SU-DHL-6 (cell line): ENCODE measurements around the gene BMP6.

Experiments
- H2AFZ ChIP-seq: fragments of 200-600 bp; sonication (generic); 2 replicates; pipeline ENCODE4 v1.6.1; 2014; ENCODE audit warnings: low read depth, mild to moderate bottlenecking, moderate library complexity, mixed read lengths, antibody characterized with exemption, low read length; ENCODE audit not compliant: severe bottlenecking
- H3F3A ChIP-seq: fragments of 200-600 bp; shearing (Covaris generic); 2 replicates; pipeline ENCODE4 v1.6.0; 2016; ENCODE audit warnings: antibody characterized with exemption, mild to moderate bottlenecking; ENCODE audit not compliant: insufficient read depth
- H3K27ac ChIP-seq: fragments of 200-600 bp; sonication (generic); 2 replicates; pipeline ENCODE4 v1.5.1; 2016; ENCODE audit warnings: low read depth, mild to moderate bottlenecking, low read length, moderate library complexity, mixed read lengths
- H3K27me3 ChIP-seq: fragments of 200-600 bp; sonication (generic), shearing (Covaris generic); 2 replicates; pipeline ENCODE4 v1.6.0; 2014; ENCODE audit warnings: mild to moderate bottlenecking, low read length
- H3K36me3 ChIP-seq: fragments of 200-600 bp; sonication (generic); 2 replicates; pipeline ENCODE4 v1.6.1; 2014; ENCODE audit warnings: mild to moderate bottlenecking, low read length, mixed read lengths
- H3K4me2 ChIP-seq: fragments of 300-600, 200-600 bp; shearing (Covaris generic), sonication (generic); 2 replicates; pipeline ENCODE4 v1.6.0; 2014; ENCODE audit warnings: low read length, low read depth, mild to moderate bottlenecking; ENCODE audit not compliant: poor library complexity, severe bottlenecking
- H3K4me3 ChIP-seq: fragments of 200-600 bp; sonication (generic); 2 replicates; pipeline ENCODE4 v1.5.1; 2014; ENCODE audit warnings: antibody characterized with exemption, low read length, mild to moderate bottlenecking, mixed read lengths; ENCODE audit not compliant: insufficient read depth, poor library complexity, severe bottlenecking
- H3K79me2 ChIP-seq: fragments of 200-600 bp; sonication (generic); 2 replicates; pipeline ENCODE4 v1.6.1; 2014; ENCODE audit warnings: mild to moderate bottlenecking, low read length, moderate library complexity; ENCODE audit not compliant: insufficient read depth
- H3K9ac ChIP-seq: fragments of 200-600 bp; sonication (generic); 2 replicates; pipeline ENCODE4 v1.7.0; 2014; ENCODE audit warnings: mild to moderate bottlenecking, low read length
- H3K9me2 ChIP-seq: fragments of 200-600 bp; sonication (generic); replicated peaks from 2 replicates; pipeline ENCODE4 v1.6.1; 2014; ENCODE audit warnings: low read length; ENCODE audit not compliant: insufficient read depth
- H3K9me3 ChIP-seq: fragments of 200-600 bp; sonication (generic); 2 replicates; pipeline ENCODE4 v1.6.1; 2014; ENCODE audit warnings: low read length, mixed read lengths; ENCODE audit not compliant: insufficient read depth
- H4K20me1 ChIP-seq: fragments of 200-600 bp; sonication (generic); 2 replicates; pipeline ENCODE4 v1.6.1; 2014; ENCODE audit warnings: low read depth, mild to moderate bottlenecking, antibody characterized with exemption, low read length, moderate library complexity, mixed read lengths
- CTCF ChIP-seq: fragments of 200-600 bp; sonication (generic); IDR thresholded peaks from one replicate; pipeline ENCODE4 v1.5.1; 2017; ENCODE audit warnings: antibody characterized with exemption, mild to moderate bottlenecking, low read length, moderate library complexity; ENCODE audit not compliant: insufficient read depth, poor library complexity, severe bottlenecking
- EZH2phosphoT487 ChIP-seq: fragments of 200-600 bp; sonication (generic), shearing (Covaris generic); conservative IDR thresholded peaks from 2 replicates; pipeline ENCODE4 v1.6.1; 2018; ENCODE audit warnings: mild to moderate bottlenecking, antibody characterized with exemption, low read length, moderate library complexity, mixed read lengths

Gene BMP6

GRCh38 chr6:7731294-7731693 is 5.4 kb downstream of the BMP6 start:
- Histone ChIP-seq H2AFZ (no peak overlapping the region), H3K4me3 (no peak overlapping the region), H3K36me3 (no peaks in the 10 kb centered on the region), H3K9ac (no peak overlapping the region), H3K9me2 (no peaks in the 10 kb centered on the region), H3K27ac (no peak overlapping the region), H3K79me2 (no peaks in the 10 kb centered on the region), H3K9me3 (no peaks in the 10 kb centered on the region), H3F3A (no peaks in the 10 kb centered on the region), H3K4me2 (no peak overlapping the region), H4K20me1 (no peaks in the 10 kb centered on the region), H3K27me3 (no peaks in the 10 kb centered on the region)
- no peak for TF ChIP-seq CTCF
- TF ChIP-seq EZH2phosphoT487 = no peak

DNA sequence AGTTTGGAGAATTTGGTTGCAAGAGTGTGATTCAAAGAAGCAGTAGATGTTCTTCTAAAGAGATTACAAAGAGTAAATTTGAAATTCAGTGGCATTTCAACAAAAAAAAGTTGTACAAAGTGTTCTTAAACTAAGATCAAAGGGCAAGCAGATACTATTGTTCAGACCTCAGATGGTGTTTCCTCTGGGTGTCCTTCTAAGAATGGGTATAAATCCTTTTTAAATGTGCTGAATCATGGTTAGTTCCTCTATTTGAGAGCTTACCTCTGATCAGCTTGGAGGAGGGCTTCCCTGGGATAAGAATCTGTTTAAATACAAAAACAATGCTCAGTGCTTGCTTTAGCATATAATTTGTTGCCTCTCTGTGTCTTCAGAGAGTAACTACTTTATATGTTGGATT is 6.3 kb downstream of the BMP6 start:
- Histone ChIP-seq H2AFZ (no peak overlapping the region), H3K9me3 (no peaks in the 10 kb centered on the region), H3K27ac (no peak overlapping the region), H3K4me2 (no peak overlapping the region), H3K9me2 (no peaks in the 10 kb centered on the region), H3K4me3 (no peak overlapping the region), H4K20me1 (no peaks in the 10 kb centered on the region), H3K27me3 (no peaks in the 10 kb centered on the region), H3K9ac (no peak overlapping the region), H3F3A (no peaks in the 10 kb centered on the region), H3K79me2 (no peaks in the 10 kb centered on the region), H3K36me3 (no peaks in the 10 kb centered on the region)
- TF ChIP-seq EZH2phosphoT487 = no peak

DNA sequence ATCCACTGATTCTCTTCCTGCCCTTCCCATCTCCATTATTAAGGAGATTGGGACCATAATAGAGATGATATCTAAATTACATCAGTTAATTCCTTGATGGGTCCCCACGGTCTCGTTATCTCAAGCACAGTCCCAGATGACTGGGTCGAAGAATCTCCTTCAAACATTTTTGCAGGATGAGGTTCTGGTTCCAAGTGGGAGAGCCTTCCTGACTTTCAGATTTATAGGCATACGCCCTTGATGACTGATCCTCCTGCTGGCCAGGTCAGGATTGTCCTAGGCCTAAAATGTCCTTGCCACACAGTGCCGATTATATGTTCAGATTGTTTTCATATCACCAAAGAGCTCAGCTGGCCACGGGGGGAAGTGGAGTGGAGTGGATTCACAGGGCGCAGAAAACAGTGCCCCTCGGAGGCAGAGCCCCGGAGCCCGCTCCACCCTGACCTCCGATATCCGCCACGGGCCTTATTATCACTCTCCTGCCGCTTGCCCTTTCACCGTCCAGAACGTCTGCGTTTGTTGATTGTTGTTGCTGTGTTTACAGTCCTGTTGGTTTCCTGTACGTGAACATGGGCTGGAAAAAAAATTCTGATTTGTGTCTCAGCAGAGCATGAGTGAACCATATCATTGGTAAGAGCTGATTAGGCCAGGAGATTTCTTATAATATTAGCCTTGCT is 8.9 kb downstream of the BMP6 start:
- TF ChIP-seq CTCF (no peak), EZH2phosphoT487 (no peak)
- no peak overlapping the region for H3K27ac ChIP-seq
- H3K9me2 ChIP-seq = no peaks in the 10 kb centered on the region
- no peak overlapping the region for H3K4me2 ChIP-seq
- no peak overlapping the region for H2AFZ ChIP-seq
- no peaks in the 10 kb centered on the region for H3K9me3 ChIP-seq
- H3K36me3 ChIP-seq = no peaks in the 10 kb centered on the region
- no peaks in the 10 kb centered on the region for H4K20me1 ChIP-seq
- no peaks in the 10 kb centered on the region for H3F3A ChIP-seq
- H3K79me2 ChIP-seq = no peaks in the 10 kb centered on the region
- H3K9ac ChIP-seq = no peak overlapping the region
- no peaks in the 10 kb centered on the region for H3K27me3 ChIP-seq
- H3K4me3 ChIP-seq = no peak overlapping the region

- Histone ChIP-seq H3F3A (no peaks in the 10 kb centered on the region), H3K36me3 (no peaks in the 10 kb centered on the region)
- TF ChIP-seq EZH2phosphoT487 = no peak
- TF ChIP-seq CTCF = no peak
Observed at GRCh38 chr6:7737106-7737505, 11.2 kb downstream of the BMP6 start.

More at GRCh38 chr6:7737106-7737505, 11.2 kb downstream of the BMP6 start:
- H3K9ac ChIP-seq = no peak overlapping the region
- H3K79me2 ChIP-seq = no peaks in the 10 kb centered on the region
- H4K20me1 ChIP-seq = no peaks in the 10 kb centered on the region
- H2AFZ ChIP-seq = no peak overlapping the region
- H3K9me3 ChIP-seq = no peaks in the 10 kb centered on the region
- H3K4me2 ChIP-seq = no peak overlapping the region
- no peaks in the 10 kb centered on the region for H3K27me3 ChIP-seq
- H3K27ac ChIP-seq = no peak overlapping the region
- H3K4me3 ChIP-seq = no peak overlapping the region
- no peaks in the 10 kb centered on the region for H3K9me2 ChIP-seq
